ENCODE results near the gene TRIM33. TPM values are rescaled to one million over a fixed set of nuclear protein-coding genes. Genes with fewer than 3 reads are reported as not detected.

The TRIM33 gene
- total and polyA plus RNA-seq, 2 of the 8 experiments (the other 6 are each of a cell fraction or from before 2014, with no cell fraction given) = 17.1 to 52.3 TPM

DNA sequence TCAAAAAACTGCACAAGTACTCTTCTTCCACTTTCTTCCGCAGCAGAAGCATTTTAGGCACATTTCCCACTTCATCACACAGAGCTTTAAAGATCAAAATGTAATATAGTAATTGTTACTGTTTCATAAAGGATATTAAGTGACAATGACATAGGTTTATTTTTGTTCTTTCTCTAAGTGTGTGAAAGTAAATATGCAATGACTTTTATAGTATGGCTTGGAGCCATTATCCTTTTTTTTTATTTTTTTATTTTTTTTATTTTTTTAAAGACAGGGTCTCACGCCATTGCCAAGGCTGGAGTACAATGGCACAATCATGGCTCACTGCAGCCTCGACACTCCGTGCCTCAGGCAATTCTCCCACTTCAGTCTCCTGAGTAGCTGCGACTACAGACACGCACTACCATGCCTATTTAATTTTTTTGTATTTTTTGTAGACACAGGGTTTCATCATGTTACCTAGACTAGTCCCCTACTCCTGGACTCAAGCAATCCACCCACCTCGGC, 7.0 kb downstream of the TRIM33 start (continued):
- TF ChIP-seq CREB1 (IDR thresholded peaks at IDR 0.05) (no peak), BACH1 (IDR thresholded peaks at IDR 0.05; ENCODE audit: low read length) (no peak), GTF2F1 (IDR thresholded peaks at IDR 0.05; ENCODE audit: borderline replicate concordance, low read depth, low read length) (no peak), SP2 (IDR thresholded peaks at IDR 0.05; ENCODE audit: low read length) (no peak), CHD2 (IDR thresholded peaks at IDR 0.05; ENCODE audit: low read length) (no peak)
- TF ChIP-seq, protein P1, sequence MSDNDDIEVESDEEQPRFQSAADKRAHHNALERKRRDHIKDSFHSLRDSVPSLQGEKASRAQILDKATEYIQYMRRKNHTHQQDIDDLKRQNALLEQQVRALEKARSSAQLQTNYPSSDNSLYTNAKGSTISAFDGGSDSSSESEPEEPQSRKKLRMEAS (IDR thresholded peaks at IDR 0.05) = no peak
